ENCODE results near the gene PRKAB2. TPM values are rescaled to one million over a fixed set of nuclear protein-coding genes. Genes with fewer than 3 reads are reported as not detected.

The PRKAB2 gene
- total RNA-seq, 1 experiment from 2014 or later = 14.4 TPM

DNA sequence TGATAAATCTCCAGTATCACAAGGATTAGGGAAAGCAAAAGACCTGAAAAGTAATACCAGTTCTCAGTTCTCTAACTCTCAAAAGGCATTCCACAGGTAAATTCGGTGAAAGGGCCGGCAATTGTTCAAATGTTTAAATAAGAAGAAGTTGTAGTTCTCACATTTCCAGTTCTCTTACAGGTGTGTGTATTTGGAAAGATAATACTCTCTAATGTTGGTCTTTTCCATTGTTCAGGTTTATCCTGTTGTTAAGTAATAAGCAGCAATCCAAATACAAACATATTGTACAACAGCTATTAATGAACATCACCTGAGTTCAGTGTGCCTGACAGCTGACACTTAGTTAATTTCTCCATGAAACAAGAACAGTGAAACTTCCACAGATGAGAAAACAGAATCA, 13.2 kb upstream of the PRKAB2 start:
- no TSS peak for BruUV-seq (replicated peaks)
- Histone ChIP-seq H3K36me3 (ENCODE audit: insufficient read depth, low read length, poor library complexity, severe bottlenecking) (no peaks in the 10 kb centered on the region), H3K27ac (ENCODE audit: low read depth, low read length, poor library complexity, severe bottlenecking) (no peak overlapping the region), H3K27me3 (replicated peaks; ENCODE audit: insufficient read depth, low read depth, low read length, poor library complexity) (peaks cover 4% of the 10 kb centered on the region), H3K4me3 (ENCODE audit: low read depth, low read length, poor library complexity, severe bottlenecking) (no peak overlapping the region), H3K4me1 (ENCODE audit: insufficient read depth, low read length, poor library complexity, severe bottlenecking) (no peaks in the 10 kb centered on the region), H3K9me3 (ENCODE audit: low read depth, low read length, poor library complexity, severe bottlenecking) (no peaks in the 10 kb centered on the region)
- no peak for DNase-seq (ENCODE audit: low spot score)
- TF ChIP-seq, protein P1, sequence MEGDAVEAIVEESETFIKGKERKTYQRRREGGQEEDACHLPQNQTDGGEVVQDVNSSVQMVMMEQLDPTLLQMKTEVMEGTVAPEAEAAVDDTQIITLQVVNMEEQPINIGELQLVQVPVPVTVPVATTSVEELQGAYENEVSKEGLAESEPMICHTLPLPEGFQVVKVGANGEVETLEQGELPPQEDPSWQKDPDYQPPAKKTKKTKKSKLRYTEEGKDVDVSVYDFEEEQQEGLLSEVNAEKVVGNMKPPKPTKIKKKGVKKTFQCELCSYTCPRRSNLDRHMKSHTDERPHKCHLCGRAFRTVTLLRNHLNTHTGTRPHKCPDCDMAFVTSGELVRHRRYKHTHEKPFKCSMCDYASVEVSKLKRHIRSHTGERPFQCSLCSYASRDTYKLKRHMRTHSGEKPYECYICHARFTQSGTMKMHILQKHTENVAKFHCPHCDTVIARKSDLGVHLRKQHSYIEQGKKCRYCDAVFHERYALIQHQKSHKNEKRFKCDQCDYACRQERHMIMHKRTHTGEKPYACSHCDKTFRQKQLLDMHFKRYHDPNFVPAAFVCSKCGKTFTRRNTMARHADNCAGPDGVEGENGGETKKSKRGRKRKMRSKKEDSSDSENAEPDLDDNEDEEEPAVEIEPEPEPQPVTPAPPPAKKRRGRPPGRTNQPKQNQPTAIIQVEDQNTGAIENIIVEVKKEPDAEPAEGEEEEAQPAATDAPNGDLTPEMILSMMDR (conservative IDR thresholded peaks at IDR 0.05; ENCODE audit: low read depth, low read length) = no peak
- intact Hi-C loops (cut with micrococcal nuclease; ENCODE audit: unreplicated experiment) = no loop called here
- POLR2A ChIA-PET (ENCODE audit: low non-redundant PET) = interaction anchor here (0.6 kb wide), 1 partner anchor 40 kb away, joined by 6 read pairs; no protein-coding TSS in a partner anchor
- CTCF ChIA-PET = no interaction called here

DNA sequence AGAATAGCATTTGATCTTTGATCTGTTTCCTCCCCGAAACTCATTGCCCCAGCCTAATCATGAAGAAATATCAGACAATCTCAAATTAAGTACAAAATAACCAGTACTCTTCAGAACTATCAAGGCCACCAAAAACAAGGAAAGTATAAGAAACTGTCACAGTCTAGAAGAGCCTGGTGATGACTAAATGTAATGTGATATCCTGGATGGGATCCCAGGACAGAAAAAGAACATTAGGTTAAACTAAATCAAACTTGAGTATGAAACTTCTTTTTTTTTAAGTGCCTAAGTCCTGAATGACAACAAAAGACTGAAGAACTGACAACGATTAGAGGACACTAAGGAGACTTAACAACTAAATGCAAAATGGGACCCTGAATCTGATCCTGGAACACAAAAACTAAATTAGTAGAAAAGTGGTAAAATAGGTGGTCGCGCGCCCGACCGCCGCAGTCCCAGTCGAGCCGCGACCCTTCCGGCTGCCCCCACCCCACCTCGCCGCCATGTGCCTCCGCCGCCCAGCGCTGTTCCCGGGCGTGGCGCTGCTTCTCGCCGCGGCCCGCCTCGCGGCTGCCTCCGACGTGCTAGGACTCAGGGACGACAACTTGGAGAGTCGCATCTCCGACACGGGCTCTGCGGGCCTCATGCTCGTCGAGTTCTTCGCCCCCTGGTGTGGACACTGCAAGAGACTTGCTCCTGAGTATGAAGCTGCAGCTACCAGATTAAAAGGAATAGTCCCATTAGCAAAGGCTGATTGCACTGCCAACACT, 5.5 kb upstream of the PRKAB2 start:
- CTCF ChIA-PET = interaction anchor here (0.6 kb wide), 1 partner anchor 115 kb away, joined by 6 read pairs; no protein-coding TSS in a partner anchor
- H3K36me3 ChIP-seq (ENCODE audit: insufficient read depth, low read length, poor library complexity, severe bottlenecking) = no peaks in the 10 kb centered on the region
- no peaks in the 10 kb centered on the region for H3K9me3 ChIP-seq (ENCODE audit: low read depth, low read length, poor library complexity, severe bottlenecking)
- H3K27me3 ChIP-seq (replicated peaks; ENCODE audit: insufficient read depth, low read depth, low read length, poor library complexity) = no peaks in the 10 kb centered on the region
- POLR2A ChIA-PET (ENCODE audit: low non-redundant PET) = no interaction called here
- peak; percentile 51 for DNase-seq (ENCODE audit: low spot score)
- no TSS peak for BruUV-seq (replicated peaks)
- no peaks in the 10 kb centered on the region for H3K4me1 ChIP-seq (ENCODE audit: insufficient read depth, low read length, poor library complexity, severe bottlenecking)
- intact Hi-C loops (cut with micrococcal nuclease; ENCODE audit: unreplicated experiment) = no loop called here
- TF ChIP-seq EZH2 (IDR thresholded peaks at IDR 0.05; ENCODE audit: borderline replicate concordance, low read depth, low read length, poor library complexity, severe bottlenecking) = no peak
- TF ChIP-seq, protein P1 (conservative IDR thresholded peaks at IDR 0.05; ENCODE audit: low read depth, low read length) = no peak
- H3K27ac ChIP-seq (ENCODE audit: low read depth, low read length, poor library complexity, severe bottlenecking) = no peak overlapping the region
- H3K4me3 ChIP-seq (ENCODE audit: low read depth, low read length, poor library complexity, severe bottlenecking) = peak overlapping the region; percentile 18

DNA sequence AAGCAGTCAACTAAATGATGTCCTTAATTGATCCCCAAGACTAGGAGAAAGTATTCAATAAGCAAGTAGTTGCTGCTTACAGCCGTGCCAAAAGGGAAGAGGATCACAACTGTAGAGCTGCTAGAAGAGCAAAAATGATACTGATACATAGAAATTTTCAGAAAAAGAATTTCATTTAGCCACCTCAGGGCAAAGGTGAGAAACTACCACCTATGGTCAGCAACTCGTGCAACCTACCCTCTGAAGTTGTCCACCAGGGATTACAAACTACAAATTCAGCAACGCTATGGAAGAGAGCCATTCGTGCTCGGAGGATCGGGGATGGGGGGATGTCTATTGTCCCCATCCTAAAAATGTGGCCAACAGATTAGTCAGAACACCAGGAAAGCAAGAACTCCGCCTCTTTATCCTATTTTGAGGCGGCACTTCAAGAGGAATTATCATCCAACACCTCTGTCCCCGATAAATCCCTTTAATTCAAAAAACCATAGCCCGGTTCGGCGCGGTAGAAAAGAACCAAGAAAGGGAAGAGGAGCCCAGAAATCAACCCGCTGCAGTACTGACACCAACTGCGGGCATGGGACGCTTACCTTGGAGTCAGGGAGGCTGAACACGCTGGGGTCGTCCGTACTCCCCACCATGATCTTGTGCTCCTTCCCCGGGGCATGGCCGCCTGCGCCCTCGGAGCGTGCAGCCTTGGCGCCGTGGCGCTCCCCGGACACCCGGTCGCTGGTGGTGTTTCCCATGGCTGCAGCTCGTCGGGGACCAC, 687 bp downstream of the PRKAB2 start:
- BruUV-seq (replicated peaks) = TSS peak; percentile 24
- POLR2A ChIA-PET (ENCODE audit: low non-redundant PET) = no interaction called here
- intact Hi-C loops (cut with micrococcal nuclease; ENCODE audit: unreplicated experiment) = loop anchor here (1.0 kb wide), 1 partner anchor 71 kb away; the partner anchor contains the start of gene CHD1L

More for the DNA sequence above, 687 bp downstream of the PRKAB2 start:
- H3K9me3 ChIP-seq (ENCODE audit: low read depth, low read length, poor library complexity, severe bottlenecking) = no peaks in the 10 kb centered on the region
- CTCF ChIA-PET = interaction anchor here (0.8 kb wide), 1 partner anchor 70 kb away, joined by 3 read pairs; no protein-coding TSS in a partner anchor
- peak overlapping the region; percentile 64 for H3K27ac ChIP-seq (ENCODE audit: low read depth, low read length, poor library complexity, severe bottlenecking)
- H3K27me3 ChIP-seq (replicated peaks; ENCODE audit: insufficient read depth, low read depth, low read length, poor library complexity) = no peaks in the 10 kb centered on the region
- peak; percentile 23 for DNase-seq (ENCODE audit: low spot score)
- H3K36me3 ChIP-seq (ENCODE audit: insufficient read depth, low read length, poor library complexity, severe bottlenecking) = no peaks in the 10 kb centered on the region
- H3K4me1 ChIP-seq (ENCODE audit: insufficient read depth, low read length, poor library complexity, severe bottlenecking) = peaks cover 17% of the 10 kb centered on the region
- peak overlapping the region; percentile 70 for H3K4me3 ChIP-seq (ENCODE audit: low read depth, low read length, poor library complexity, severe bottlenecking)
- TF ChIP-seq EZH2 (IDR thresholded peaks at IDR 0.05; ENCODE audit: borderline replicate concordance, low read depth, low read length, poor library complexity, severe bottlenecking) = no peak
- TF ChIP-seq, protein P1 (conservative IDR thresholded peaks at IDR 0.05; ENCODE audit: low read depth, low read length) = no peak

Measured in A673 (cell line).